Measurements from ENCODE around the gene FXYD4. TPM values are rescaled to one million over a fixed set of nuclear protein-coding genes. Genes with fewer than 3 reads are reported as not detected.
"Not testable (repeated sequence)": the region's sequence is repeated elsewhere in the genome, so short reads cannot be mapped to it uniquely, and the experiment has no call there.

FXYD4 gene
- total RNA-seq (0.95 TPM), polyA plus RNA-seq (not detected)

- no peak within 1 kb of the TSS for H3K4me3 ChIP-seq (ENCODE audit: low read depth, low read length)
- H3K36me3 ChIP-seq (ENCODE audit: insufficient read depth), result no peaks in the 10 kb centered on the region
- no peak within 1 kb of the TSS for H3K27ac ChIP-seq (ENCODE audit: low read depth)
- H3K4me1 ChIP-seq (ENCODE audit: insufficient read depth), result peaks cover 1% of the 10 kb centered on the region
- WGBS, result 77% methylated on average over 13 of the region's 13 CpGs
- DNase-seq (ENCODE audit: extremely low spot score), result no peak
Observed at GRCh38 chr10:43371418-43371817, at the start of gene FXYD4. Gene FXYD4, plus strand, starts transcription at chr10:43371636. Its CDS starts 2,111 bp downstream, at chr10:43373747.

GRCh38 chr10:43322331-43322730 is 49.1 kb upstream of the FXYD4 start:
- no peak overlapping the region for H3K4me3 ChIP-seq (ENCODE audit: low read depth, low read length)
- 34% methylated on average over 14 of the region's 14 CpGs for WGBS
- H3K36me3 ChIP-seq (ENCODE audit: insufficient read depth), result no peaks in the 10 kb centered on the region
- H3K27ac ChIP-seq (ENCODE audit: low read depth), result no peak overlapping the region
- H3K4me1 ChIP-seq (ENCODE audit: insufficient read depth), result no peaks in the 10 kb centered on the region
- no peak for DNase-seq (ENCODE audit: extremely low spot score)

GRCh38 chr10:43322769-43323168 is 48.7 kb upstream of the FXYD4 start:
- no peak overlapping the region for H3K27ac ChIP-seq (ENCODE audit: low read depth)
- H3K36me3 ChIP-seq (ENCODE audit: insufficient read depth), result no peaks in the 10 kb centered on the region
- DNase-seq (ENCODE audit: extremely low spot score), result peak; percentile 91
- WGBS, result 2% methylated on average over 26 of the region's 26 CpGs
- H3K4me3 ChIP-seq (ENCODE audit: low read depth, low read length), result no peak overlapping the region
- no peaks in the 10 kb centered on the region for H3K4me1 ChIP-seq (ENCODE audit: insufficient read depth)

- H3K27ac ChIP-seq (ENCODE audit: low read depth), result no peak overlapping the region
- 69% methylated on average over 14 of the region's 14 CpGs for WGBS
- no peak for DNase-seq (ENCODE audit: extremely low spot score)
- no peaks in the 10 kb centered on the region for H3K36me3 ChIP-seq (ENCODE audit: insufficient read depth)
- H3K4me1 ChIP-seq (ENCODE audit: insufficient read depth), result no peaks in the 10 kb centered on the region
- H3K4me3 ChIP-seq (ENCODE audit: low read depth, low read length), result no peak overlapping the region
Observed at GRCh38 chr10:43323245-43323644, 48.2 kb upstream of the FXYD4 start.

- Histone ChIP-seq H3K36me3 (ENCODE audit: insufficient read depth) (no peaks in the 10 kb centered on the region), H3K4me3 (ENCODE audit: low read depth, low read length) (no peak overlapping the region), H3K27ac (ENCODE audit: low read depth) (no peak overlapping the region), H3K4me1 (ENCODE audit: insufficient read depth) (no peaks in the 10 kb centered on the region)
- WGBS, result 83% methylated on average over 3 of the region's 3 CpGs
- no peak for DNase-seq (ENCODE audit: extremely low spot score)
Observed at GRCh38 chr10:43324876-43325275, 46.6 kb upstream of the FXYD4 start.

- Histone ChIP-seq H3K36me3 (ENCODE audit: insufficient read depth) (no peaks in the 10 kb centered on the region), H3K4me3 (ENCODE audit: low read depth, low read length) (no peak overlapping the region), H3K27ac (ENCODE audit: low read depth) (no peak overlapping the region), H3K4me1 (ENCODE audit: insufficient read depth) (no peaks in the 10 kb centered on the region)
- WGBS, result 52% methylated on average over 2 of the region's 2 CpGs
- DNase-seq (ENCODE audit: extremely low spot score), result no peak
Observed at GRCh38 chr10:43327171-43327570, 44.3 kb upstream of the FXYD4 start.

- Histone ChIP-seq H3K27ac (ENCODE audit: low read depth) (no peak overlapping the region), H3K4me1 (ENCODE audit: insufficient read depth) (no peaks in the 10 kb centered on the region), H3K4me3 (ENCODE audit: low read depth, low read length) (no peak overlapping the region), H3K36me3 (ENCODE audit: insufficient read depth) (no peaks in the 10 kb centered on the region)
- DNase-seq (ENCODE audit: extremely low spot score), result no peak
- 78% methylated on average over 5 of the region's 5 CpGs for WGBS
Observed at GRCh38 chr10:43327986-43328385, 43.5 kb upstream of the FXYD4 start.

GRCh38 chr10:43328810-43329209 is 42.6 kb upstream of the FXYD4 start:
- not testable (repeated sequence) for H3K4me3 ChIP-seq (ENCODE audit: low read depth, low read length); H3K27ac ChIP-seq (ENCODE audit: low read depth); H3K36me3 ChIP-seq (ENCODE audit: insufficient read depth); DNase-seq (ENCODE audit: extremely low spot score); H3K4me1 ChIP-seq (ENCODE audit: insufficient read depth)
- WGBS, result 96% methylated on average over 18 of the region's 18 CpGs

GRCh38 chr10:43329246-43329885 is 42.1 kb upstream of the FXYD4 start:
- 96% methylated on average over 40 of the region's 40 CpGs for WGBS

GRCh38 chr10:43330049-43330823 is 41.2 kb upstream of the FXYD4 start:
- not testable (repeated sequence) for DNase-seq (ENCODE audit: extremely low spot score); H3K36me3 ChIP-seq (ENCODE audit: insufficient read depth); H3K4me3 ChIP-seq (ENCODE audit: low read depth, low read length); H3K27ac ChIP-seq (ENCODE audit: low read depth); H3K4me1 ChIP-seq (ENCODE audit: insufficient read depth)
- 67% methylated on average over 11 of the region's 11 CpGs for WGBS

More at GRCh38 chr10:43329246-43329885, 42.1 kb upstream of the FXYD4 start:
- H3K4me3 ChIP-seq (ENCODE audit: low read depth, low read length); H3K36me3 ChIP-seq (ENCODE audit: insufficient read depth); DNase-seq (ENCODE audit: extremely low spot score); H3K27ac ChIP-seq (ENCODE audit: low read depth); H3K4me1 ChIP-seq (ENCODE audit: insufficient read depth): not testable (repeated sequence)

GRCh38 chr10:43330824-43331127 is 40.7 kb upstream of the FXYD4 start:
- 84% methylated on average over 4 of the region's 4 CpGs for WGBS

GRCh38 chr10:43333653-43334052 is 37.8 kb upstream of the FXYD4 start:
- Histone ChIP-seq H3K4me3 (ENCODE audit: low read depth, low read length) (no peak overlapping the region), H3K36me3 (ENCODE audit: insufficient read depth) (no peaks in the 10 kb centered on the region), H3K27ac (ENCODE audit: low read depth) (no peak overlapping the region), H3K4me1 (ENCODE audit: insufficient read depth) (no peaks in the 10 kb centered on the region)
- WGBS, result 98% methylated on average over 3 of the region's 3 CpGs
- no peak for DNase-seq (ENCODE audit: extremely low spot score)

More at GRCh38 chr10:43330824-43331127, 40.7 kb upstream of the FXYD4 start:
- DNase-seq (ENCODE audit: extremely low spot score); H3K36me3 ChIP-seq (ENCODE audit: insufficient read depth); H3K27ac ChIP-seq (ENCODE audit: low read depth); H3K4me3 ChIP-seq (ENCODE audit: low read depth, low read length); H3K4me1 ChIP-seq (ENCODE audit: insufficient read depth): not testable (repeated sequence)

GRCh38 chr10:43336061-43336460 is 35.4 kb upstream of the FXYD4 start:
- DNase-seq (ENCODE audit: extremely low spot score), result no peak
- Histone ChIP-seq H3K4me3 (ENCODE audit: low read depth, low read length) (no peak overlapping the region), H3K36me3 (ENCODE audit: insufficient read depth) (no peaks in the 10 kb centered on the region), H3K4me1 (ENCODE audit: insufficient read depth) (no peaks in the 10 kb centered on the region), H3K27ac (ENCODE audit: low read depth) (no peak overlapping the region)
- 92% methylated on average over 3 of the region's 3 CpGs for WGBS

- H3K4me1 ChIP-seq (ENCODE audit: insufficient read depth), result no peaks in the 10 kb centered on the region
- 83% methylated on average over 9 of the region's 9 CpGs for WGBS
- DNase-seq (ENCODE audit: extremely low spot score), result no peak
- H3K27ac ChIP-seq (ENCODE audit: low read depth), result no peak overlapping the region
- H3K4me3 ChIP-seq (ENCODE audit: low read depth, low read length), result no peak overlapping the region
- no peaks in the 10 kb centered on the region for H3K36me3 ChIP-seq (ENCODE audit: insufficient read depth)
Observed at GRCh38 chr10:43336641-43337318, 34.7 kb upstream of the FXYD4 start.
